DMS53 treated with DMSO at 0.1 percent for 48 hours (cell line): ENCODE results near the gene SHC2.
"Not testable (repeated sequence)": the region's sequence is repeated elsewhere in the genome, so short reads cannot be mapped to it uniquely, and the experiment has no call there.

ENCODE experiments used
- DNase-seq: peaks from one replicate; lab custom pipeline; 2025; ENCODE audit not compliant: unreplicated experiment; lab: John Stamatoyannopoulos, UW

Gene SHC2

GRCh38 chr19:427675-428074 is 33.2 kb downstream of the SHC2 start:
- not testable (repeated sequence) for DNase-seq

- no peak for DNase-seq
Observed at GRCh38 chr19:426725-427445, 33.9 kb downstream of the SHC2 start.

GRCh38 chr19:425056-425455 is 35.8 kb downstream of the SHC2 start:
- no peak for DNase-seq

GRCh38 chr19:424546-424945 is 36.3 kb downstream of the SHC2 start:
- DNase-seq, result no peak

- DNase-seq, result no peak
Observed at GRCh38 chr19:423691-424466, 37.0 kb downstream of the SHC2 start.

- DNase-seq, result not testable (repeated sequence)
Observed at GRCh38 chr19:422917-423226, 38.0 kb downstream of the SHC2 start.

GRCh38 chr19:422213-422916 is 38.5 kb downstream of the SHC2 start:
- no peak for DNase-seq

GRCh38 chr19:419721-420515 is 40.9 kb downstream of the SHC2 start:
- DNase-seq, result no peak

- no peak for DNase-seq
Observed at GRCh38 chr19:418761-419671, 41.8 kb downstream of the SHC2 start.

GRCh38 chr19:416416-416815 is 44.4 kb downstream of the SHC2 start:
- DNase-seq, result no peak

GRCh38 chr19:415292-415691 is 45.5 kb downstream of the SHC2 start:
- no peak for DNase-seq

GRCh38 chr19:413756-414420 is 46.9 kb downstream of the SHC2 start:
- DNase-seq, result no peak

- DNase-seq, result no peak
Observed at GRCh38 chr19:412356-413355, 48.2 kb downstream of the SHC2 start.

GRCh38 chr19:411723-412355 is 49.0 kb downstream of the SHC2 start:
- no peak for DNase-seq

- DNase-seq, result not testable (repeated sequence)
Observed at GRCh38 chr19:411121-411722, 49.6 kb downstream of the SHC2 start.

GRCh38 chr19:410243-410781 is 50.5 kb downstream of the SHC2 start:
- DNase-seq, result no peak

GRCh38 chr19:409516-410242 is 51.2 kb downstream of the SHC2 start:
- DNase-seq, result no peak
